DOHH2 (cell line): ENCODE results near the gene KRTAP22-1.

Source experiments
- CTCF ChIP-seq: fragments of 200-600 bp; sonication (generic); IDR thresholded peaks from one replicate; pipeline ENCODE4 v1.5.1; 2014; ENCODE audit warnings: antibody characterized with exemption, mild to moderate bottlenecking, low read depth, low read length; ENCODE audit not compliant: poor library complexity, severe bottlenecking
- EZH2phosphoT487 ChIP-seq: fragments of 200-600 bp; sonication (generic); IDR thresholded peaks from 2 replicates; pipeline ENCODE4 v1.6.1; 2017; ENCODE audit warnings: borderline replicate concordance, mild to moderate bottlenecking, antibody characterized with exemption, low read length, moderate library complexity, mixed read lengths

GRCh38 chr21:30579346-30579745 is 21.5 kb upstream of the KRTAP22-1 start:
- TF ChIP-seq CTCF (no peak), EZH2phosphoT487 (no peak)
